H1 (cell line): ENCODE data around the gene R3HDM1. TPM values are rescaled to one million over a fixed set of nuclear protein-coding genes. Genes with fewer than 3 reads are reported as not detected.

ENCODE experiments used
- CTCF ChIA-PET: fragments of 300-600 bp; sonication (Branson Sonifier 250); formaldehyde crosslinking; loops from one replicate; lab custom pipeline; 2021; ENCODE audit not compliant: partially characterized antibody; lab: Charles Lee
- POLR2A ChIA-PET: fragments of 300-600 bp; sonication (Branson Sonifier 250); formaldehyde crosslinking; loops from one replicate; lab custom pipeline; 2021; ENCODE audit warnings: inconsistent platforms; ENCODE audit not compliant: partially characterized antibody; lab: Charles Lee
- DNase-seq, 2 experiments: peaks; one replicate each; pipeline versions ENCODE4 v3.0.0 to v3.0.0-alpha.2; 2010 to 2022; ENCODE audit warnings: low spot score in 2 of 2, low read depth in 1 of 2, mixed read lengths in 1 of 2
- FAIRE-seq: peaks from 2 replicates; lab custom pipeline; 2011; peaks lifted over from hg19 to GRCh38; lab: Jason Lieb, UNC
- H2AFZ ChIP-seq: 2 replicates; pipeline ENCODE4 v1.8.1; 2012; ENCODE audit warnings: low read length, inconsistent platforms
- H2AK5ac ChIP-seq: 2 replicates; pipeline ENCODE4 v1.6.1; 2013; ENCODE audit warnings: low read depth, low read length
- H2BK120ac ChIP-seq: replicated peaks from 2 replicates; pipeline ENCODE3; 2013; ENCODE audit warnings: low read depth, low read length, inconsistent platforms
- H2BK12ac ChIP-seq: 2 replicates; pipeline ENCODE4 v1.6.1; 2013; ENCODE audit warnings: low read depth, low read length
- H2BK15ac ChIP-seq: 2 replicates; pipeline ENCODE4 v1.6.1; 2013; ENCODE audit warnings: low read length
- H2BK20ac ChIP-seq: 2 replicates; pipeline ENCODE4 v1.6.1; 2013; ENCODE audit warnings: low read length
- H2BK5ac ChIP-seq: 2 replicates; pipeline ENCODE4 v1.6.1; 2013; ENCODE audit warnings: low read depth, low read length
- H3K14ac ChIP-seq: 2 replicates; pipeline ENCODE4 v1.6.1; 2013; ENCODE audit warnings: inconsistent platforms; ENCODE audit not compliant: insufficient read length
- H3K18ac ChIP-seq: 2 replicates; pipeline ENCODE4 v1.6.1; 2013; ENCODE audit warnings: low read length; ENCODE audit errors: extremely low read depth
- H3K23ac ChIP-seq: 2 replicates; pipeline ENCODE4 v1.6.1; 2013; ENCODE audit warnings: inconsistent platforms; ENCODE audit not compliant: insufficient read length
- H3K23me2 ChIP-seq: 2 replicates; pipeline ENCODE4 v1.6.1; 2013; ENCODE audit warnings: low read depth, low read length
- H3K27ac ChIP-seq: 2 replicates; pipeline ENCODE4 v1.6.1; 2011; ENCODE audit warnings: low read depth, low read length, inconsistent platforms
- H3K27me3 ChIP-seq, 4 experiments: replicated peaks in 1 of 4; 1 replicate in 1 of 4; 2 replicates in 3 of 4; pipeline versions ENCODE4 v1.6.1 to v1.8.1; 2011 to 2013; ENCODE audit warnings: low read length in 3 of 4, mild to moderate bottlenecking in 3 of 4, inconsistent platforms in 2 of 4, mixed read lengths in 2 of 4, moderate library complexity in 1 of 4; ENCODE audit not compliant: control insufficient read depth in 3 of 4, insufficient read depth in 3 of 4; ENCODE audit errors: extremely low read depth in 1 of 4
- H3K36me3 ChIP-seq, 4 experiments: 2 replicates each; pipeline versions ENCODE4 v1.6.1 to v1.8.1; 2011 to 2013; ENCODE audit warnings: mild to moderate bottlenecking in 4 of 4, low read length in 3 of 4, moderate library complexity in 2 of 4, control low read depth in 1 of 4, inconsistent platforms in 1 of 4; ENCODE audit not compliant: insufficient read depth in 4 of 4, control insufficient read depth in 2 of 4
- H3K4ac ChIP-seq: replicated peaks from 2 replicates; pipeline ENCODE3; 2013; ENCODE audit warnings: low read length, low read depth, mixed read lengths, inconsistent platforms; ENCODE audit not compliant: insufficient read length
- H3K4me1 ChIP-seq, 4 experiments: replicated peaks in 1 of 4; 1 replicate in 1 of 4; 2 replicates in 3 of 4; pipeline versions ENCODE4 v1.6.1 to v1.8.1; 2011 to 2013; ENCODE audit warnings: low read length in 3 of 4, inconsistent platforms in 2 of 4, mixed read lengths in 1 of 4; ENCODE audit not compliant: insufficient read depth in 4 of 4, control insufficient read depth in 3 of 4
- H3K4me2 ChIP-seq, 2 experiments: 2 replicates each; pipeline versions ENCODE4 v1.6.1 to v1.8.1; 2011 to 2013; ENCODE audit warnings: low read depth in 2 of 2, low read length in 2 of 2, control low read depth in 1 of 2, inconsistent platforms in 1 of 2, mild to moderate bottlenecking in 1 of 2; ENCODE audit not compliant: insufficient read depth in 1 of 2
- H3K4me3 ChIP-seq, 4 experiments: fragments of 200-600, 300-600 bp in 1 of 4; sonication (generic), shearing (Covaris generic), sonication (Bioruptor Twin) in 1 of 4; 2 replicates each; pipeline versions ENCODE4 v1.5.1 to v1.8.1; 2011 to 2016; ENCODE audit warnings: low read length in 4 of 4, low read depth in 3 of 4, control low read depth in 2 of 4, inconsistent platforms in 2 of 4, mild to moderate bottlenecking in 2 of 4, mixed read lengths in 1 of 4, moderate library complexity in 1 of 4; ENCODE audit not compliant: insufficient read depth in 2 of 4; ENCODE audit errors: extremely low read depth in 1 of 4
- H3K56ac ChIP-seq: replicated peaks from 2 replicates; pipeline ENCODE3; 2013; ENCODE audit warnings: low read depth, mild to moderate bottlenecking, mixed read lengths, low read length, inconsistent platforms; ENCODE audit not compliant: insufficient read length
- H3K79me1 ChIP-seq: 2 replicates; pipeline ENCODE4 v1.6.1; 2013; ENCODE audit warnings: low read depth, low read length, control low read depth
- H3K79me2 ChIP-seq, 2 experiments: 2 replicates each; pipeline versions ENCODE4 v1.6.1 to v1.8.1; 2012 to 2013; ENCODE audit warnings: low read length in 2 of 2, mild to moderate bottlenecking in 2 of 2, inconsistent platforms in 1 of 2; ENCODE audit not compliant: insufficient read depth in 2 of 2, control insufficient read depth in 1 of 2
- H3K9ac ChIP-seq, 4 experiments: replicated peaks in 1 of 4; 1 replicate in 1 of 4; 2 replicates in 3 of 4; pipeline versions ENCODE4 v1.6.1 to v1.8.1; 2011 to 2013; ENCODE audit warnings: low read depth in 3 of 4, low read length in 3 of 4, control low read depth in 2 of 4, mild to moderate bottlenecking in 2 of 4, moderate library complexity in 2 of 4, inconsistent platforms in 1 of 4; ENCODE audit errors: extremely low read depth in 1 of 4
- H3K9me3 ChIP-seq, 2 experiments: 2 replicates each; pipeline versions ENCODE4 v1.6.1 to v1.8.1; 2012 to 2013; ENCODE audit warnings: mild to moderate bottlenecking in 2 of 2, moderate library complexity in 2 of 2, control low read depth in 1 of 2, inconsistent platforms in 1 of 2, low read depth in 1 of 2, low read length in 1 of 2, mixed read lengths in 1 of 2; ENCODE audit not compliant: insufficient read depth in 2 of 2
- H4K20me1 ChIP-seq, 2 experiments: replicated peaks in 1 of 2; 2 replicates each; pipeline versions ENCODE3 to v1.8.1; 2011 to 2013; ENCODE audit warnings: inconsistent platforms in 2 of 2, low read length in 2 of 2, mild to moderate bottlenecking in 1 of 2; ENCODE audit not compliant: insufficient read depth in 2 of 2, control insufficient read depth in 1 of 2
- H4K5ac ChIP-seq: 2 replicates; pipeline ENCODE4 v1.6.1; 2013; ENCODE audit warnings: low read length, low read depth, mixed read lengths, inconsistent platforms; ENCODE audit not compliant: insufficient read length
- H4K8ac ChIP-seq: 2 replicates; pipeline ENCODE4 v1.8.0; 2013; ENCODE audit warnings: mild to moderate bottlenecking, moderate library complexity, low read length, inconsistent platforms; ENCODE audit not compliant: insufficient read depth; ENCODE audit errors: extremely low read depth
- H4K91ac ChIP-seq: replicated peaks from 2 replicates; pipeline ENCODE3; 2013; ENCODE audit warnings: low read length, mixed read lengths, inconsistent platforms; ENCODE audit not compliant: insufficient read length
- BCL11A ChIP-seq, 2 experiments: IDR thresholded peaks; one replicate each; pipeline ENCODE4 v1.6.1; 2011; ENCODE audit warnings: low read depth in 2 of 2, low read length in 2 of 2, mild to moderate bottlenecking in 2 of 2
- KDM4A ChIP-seq: IDR thresholded peaks from one replicate; pipeline ENCODE4 v1.7.1; 2012; ENCODE audit warnings: low read depth, mild to moderate bottlenecking, moderate library complexity, low read length, inconsistent platforms; ENCODE audit not compliant: severe bottlenecking
- NANOG ChIP-seq: IDR thresholded peaks from 2 replicates; pipeline ENCODE4 v1.6.1; 2011; ENCODE audit warnings: low read length, low read depth, mild to moderate bottlenecking, inconsistent platforms; ENCODE audit not compliant: insufficient read depth, poor library complexity, severe bottlenecking
- PHF8 ChIP-seq: fragments of 200-600 bp; sonication (generic); conservative IDR thresholded peaks from 2 replicates; pipeline ENCODE4 v1.7.1; 2012; ENCODE audit warnings: low read depth, mild to moderate bottlenecking, inconsistent platforms, low read length, moderate library complexity
- RAD21 ChIP-seq, 2 experiments: IDR thresholded peaks in 1 of 2; conservative IDR thresholded peaks in 1 of 2; 2 replicates each; pipeline ENCODE4 v1.6.1; 2011; ENCODE audit warnings: low read depth in 2 of 2, low read length in 2 of 2, improper control_type of control experiment in 1 of 2, inconsistent platforms in 1 of 2, mild to moderate bottlenecking in 1 of 2, moderate library complexity in 1 of 2
- RFX5 ChIP-seq: IDR thresholded peaks from 2 replicates; pipeline ENCODE4 v1.6.1; 2011; ENCODE audit warnings: low read depth, low read length, improper control_type of control experiment, borderline replicate concordance
- SIN3A ChIP-seq, 2 experiments: IDR thresholded peaks in 1 of 2; conservative IDR thresholded peaks in 1 of 2; 2 replicates each; pipeline ENCODE4 v1.6.1; 2011 to 2012; ENCODE audit warnings: low read length in 2 of 2, improper control_type of control experiment in 1 of 2, low read depth in 1 of 2, mild to moderate bottlenecking in 1 of 2
- SP2 ChIP-seq: IDR thresholded peaks from 2 replicates; pipeline ENCODE4 v1.6.1; 2012; ENCODE audit warnings: mild to moderate bottlenecking, low read length, inconsistent platforms
- SP4 ChIP-seq: IDR thresholded peaks from 2 replicates; pipeline ENCODE4 v1.6.1; 2012; ENCODE audit warnings: low read length, inconsistent platforms
- SRF ChIP-seq: IDR thresholded peaks from 2 replicates; pipeline ENCODE4 v1.6.1; 2011; ENCODE audit warnings: mild to moderate bottlenecking, low read depth, low read length, moderate library complexity
- TBP ChIP-seq: IDR thresholded peaks from 2 replicates; pipeline ENCODE4 v1.6.1; 2011; ENCODE audit warnings: low read depth, low read length, improper control_type of control experiment
- WGBS, 2 experiments: shearing (Covaris generic) in 1 of 2; methylation state at CpG; one replicate each; pipeline versions ENCODE4 v1.1.6 to v1.1.7; 2013 to 2015; ENCODE audit warnings: low lambda C conversion rate in 2 of 2, mixed read lengths in 2 of 2, inconsistent platforms in 1 of 2, low coverage in 1 of 2, missing lambda C conversion rate in 1 of 2; ENCODE audit not compliant: insufficient replicate concordance in 2 of 2, insufficient coverage in 1 of 2, insufficient read length in 1 of 2; ENCODE audit errors: extremely low coverage in 1 of 2, missing lambda C conversion rate in 1 of 2; 5-methylcytosine and 5-hydroxymethylcytosine counted together
- polyA plus RNA-seq, 7 experiments: library from polyadenylated mRNA; depleted of rRNA in 3 of 7; stranded (reverse) in 5 of 7; unstranded in 2 of 7; fragments of >200 nt in 5 of 7; fragments of 200-250 nt in 2 of 7; gene quantifications; 1 replicate in 5 of 7; 2 replicates in 1 of 7; 4 replicates in 1 of 7; pipeline versions ENCODE4 v1.2.1 to v1.2.3, GENCODE V29; 2011 to 2013; ENCODE audit warnings: missing spikeins in 2 of 7, mixed read lengths in 2 of 7
- total RNA-seq: library from RNA; stranded (reverse); fragmentation: NEBNext Ultra II Directional; extraction: Animal tissue kit (Norgen Biotek cat#: 25700); gene quantifications from 2 replicates; pipeline ENCODE4 v1.2.1, GENCODE V29; 2021
- TF ChIP-seq, protein P1 (sequence below): IDR thresholded peaks from 2 replicates; pipeline ENCODE4 v1.6.1; 2012; ENCODE audit warnings: low read length, inconsistent platforms

R3HDM1 gene
- total and polyA plus RNA-seq, 2 of the 8 experiments (the other 6 are each of a cell fraction or from before 2014, with no cell fraction given): 77.7 to 120 TPM

DNA sequence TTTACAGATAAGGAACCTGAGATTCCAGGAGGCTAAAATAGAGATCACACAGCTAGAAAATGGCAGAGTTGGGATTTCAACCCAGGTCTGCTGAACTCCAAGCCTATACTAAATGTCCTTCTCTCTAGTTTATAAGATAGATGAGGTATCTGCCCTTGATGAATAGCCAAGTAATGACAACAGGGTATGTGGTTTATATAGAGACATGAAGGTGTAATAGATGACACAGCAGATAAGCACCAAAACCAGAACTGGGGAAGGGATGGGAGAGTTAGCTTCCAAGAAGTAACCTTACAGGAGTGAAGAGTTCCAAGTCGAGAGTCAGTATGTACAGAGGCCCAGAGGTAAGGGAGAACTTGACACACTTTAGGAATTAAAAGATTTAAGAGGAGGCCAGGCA is 105.7 kb downstream of the R3HDM1 start:
- 92% methylated on average over 1 of the region's 1 CpG; no CpG with 5 or more reads in 1 of the 2 experiments for WGBS, 2 experiments
- TF ChIP-seq, protein P1, sequence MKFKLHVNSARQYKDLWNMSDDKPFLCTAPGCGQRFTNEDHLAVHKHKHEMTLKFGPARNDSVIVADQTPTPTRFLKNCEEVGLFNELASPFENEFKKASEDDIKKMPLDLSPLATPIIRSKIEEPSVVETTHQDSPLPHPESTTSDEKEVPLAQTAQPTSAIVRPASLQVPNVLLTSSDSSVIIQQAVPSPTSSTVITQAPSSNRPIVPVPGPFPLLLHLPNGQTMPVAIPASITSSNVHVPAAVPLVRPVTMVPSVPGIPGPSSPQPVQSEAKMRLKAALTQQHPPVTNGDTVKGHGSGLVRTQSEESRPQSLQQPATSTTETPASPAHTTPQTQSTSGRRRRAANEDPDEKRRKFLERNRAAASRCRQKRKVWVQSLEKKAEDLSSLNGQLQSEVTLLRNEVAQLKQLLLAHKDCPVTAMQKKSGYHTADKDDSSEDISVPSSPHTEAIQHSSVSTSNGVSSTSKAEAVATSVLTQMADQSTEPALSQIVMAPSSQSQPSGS: no peak
- no peak for TF ChIP-seq RFX5
- TF ChIP-seq SP2: no peak
- no peak for TF ChIP-seq SRF
- TF ChIP-seq RAD21 (IDR thresholded peaks at IDR 0.05 in 1 of 2, conservative IDR thresholded peaks at IDR 0.05 in 1 of 2; ENCODE audit: low read depth in 2 of 2, low read length in 2 of 2): no peak
- TF ChIP-seq TBP: no peak
- TF ChIP-seq SIN3A (conservative IDR thresholded peaks at IDR 0.05 in 1 of 2, IDR thresholded peaks at IDR 0.05 in 1 of 2; ENCODE audit: low read depth in 1 of 2, low read length in 2 of 2): no peak
- TF ChIP-seq PHF8: no peak
- no peak for TF ChIP-seq SP4
- no peak for TF ChIP-seq BCL11A (IDR thresholded peaks at IDR 0.05; ENCODE audit: low read depth in 2 of 2, low read length in 2 of 2)
- TF ChIP-seq NANOG: no peak
- TF ChIP-seq KDM4A: no peak

More for the DNA sequence above, 105.7 kb downstream of the R3HDM1 start:
- no peak overlapping the region for H4K91ac ChIP-seq
- no peak overlapping the region for H3K4ac ChIP-seq
- no peak overlapping the region for H4K8ac ChIP-seq
- no peak overlapping the region for H3K4me2 ChIP-seq
- H3K18ac ChIP-seq: no peak overlapping the region
- H2BK15ac ChIP-seq: no peak overlapping the region
- no peak overlapping the region for H3K4me3 ChIP-seq
- H2AFZ ChIP-seq: no peak overlapping the region
- no peaks in the 10 kb centered on the region for H3K79me1 ChIP-seq
- no peak overlapping the region for H2BK20ac ChIP-seq
- no peak overlapping the region for H3K23ac ChIP-seq
- DNase-seq (no peak), FAIRE-seq (no peak)
- CTCF ChIA-PET: interaction anchor here (1.3 to 1.5 kb wide), 2 partner anchors 11 to 73 kb away, joined by 3 to 5 read pairs; no protein-coding TSS in a partner anchor
- no peak overlapping the region for H4K5ac ChIP-seq
- H3K56ac ChIP-seq: no peak overlapping the region
- H3K4me1 ChIP-seq: no peaks in the 10 kb centered on the region
- no peak overlapping the region for H3K9ac ChIP-seq
- no peak overlapping the region for H2BK12ac ChIP-seq
- H3K27ac ChIP-seq: no peak overlapping the region
- POLR2A ChIA-PET: interaction anchor here (0.6 to 1.0 kb wide), 2 partner anchors 20 to 22 kb away, joined by 3 read pairs; no protein-coding TSS in a partner anchor
- H4K20me1 ChIP-seq: no peaks in the 10 kb centered on the region
- H3K23me2 ChIP-seq: no peaks in the 10 kb centered on the region
- H2BK5ac ChIP-seq: no peak overlapping the region
- H2BK120ac ChIP-seq: no peak overlapping the region
- H3K9me3 ChIP-seq: no peaks in the 10 kb centered on the region
- H3K27me3 ChIP-seq: no peaks in the 10 kb centered on the region
- no peak overlapping the region for H3K14ac ChIP-seq
- H3K79me2 ChIP-seq: no peaks in the 10 kb centered on the region
- no peak overlapping the region for H2AK5ac ChIP-seq
- H3K36me3 ChIP-seq: peaks cover 3 to 63% (median 20%) of the 10 kb centered on the region in 4 experiments; a peak in 7 of 8 replicates
